GM18868 (cell line): Measurements from ENCODE around the gene NKX1-1.
"Not testable (repeated sequence)": the region's sequence is repeated elsewhere in the genome, so short reads cannot be mapped to it uniquely, and the experiment has no call there.

Source experiments
- ATAC-seq: cut with Tn5 transposase; IDR thresholded peaks from one replicate; pipeline ENCODE4 v1.9.1; 2021; ENCODE audit warnings: mild to moderate bottlenecking, moderate library complexity; ENCODE audit not compliant: unreplicated experiment

Gene NKX1-1

DNA sequence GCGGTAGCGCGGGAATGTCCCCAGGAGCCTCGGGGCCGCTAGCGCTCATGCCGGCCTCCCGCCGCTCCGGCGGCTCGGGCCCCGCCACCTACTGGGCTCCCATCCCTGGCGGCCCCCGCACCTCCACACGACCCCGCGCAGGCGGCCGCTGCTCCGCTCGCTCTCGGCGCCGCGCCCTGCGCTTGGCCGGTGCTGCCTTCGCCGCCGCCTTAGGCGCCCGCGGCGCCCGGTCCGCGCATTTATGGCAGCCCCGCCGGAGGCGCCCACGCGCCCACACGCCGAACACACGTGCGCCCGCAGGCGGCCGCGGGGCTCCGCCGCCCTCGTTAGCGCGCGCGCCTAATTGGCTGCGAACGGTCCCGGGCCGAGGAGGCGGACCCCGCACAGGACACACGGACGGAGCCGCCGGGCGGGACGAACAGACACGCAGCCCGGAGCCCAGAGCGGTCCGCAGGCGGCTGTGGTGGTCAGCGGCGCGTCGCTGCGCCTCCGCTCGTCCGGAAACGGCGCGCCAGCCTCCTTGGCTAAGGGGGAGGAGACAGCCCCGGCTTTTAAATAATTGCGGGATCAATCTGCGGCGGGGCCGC lies at the start of gene NKX1-1:
TSS of gene NKX1-1 (minus strand) at position 49 of the 587 bp plus-strand sequence. CDS start at position 49, 0 bp downstream.
- no peak for ATAC-seq

DNA sequence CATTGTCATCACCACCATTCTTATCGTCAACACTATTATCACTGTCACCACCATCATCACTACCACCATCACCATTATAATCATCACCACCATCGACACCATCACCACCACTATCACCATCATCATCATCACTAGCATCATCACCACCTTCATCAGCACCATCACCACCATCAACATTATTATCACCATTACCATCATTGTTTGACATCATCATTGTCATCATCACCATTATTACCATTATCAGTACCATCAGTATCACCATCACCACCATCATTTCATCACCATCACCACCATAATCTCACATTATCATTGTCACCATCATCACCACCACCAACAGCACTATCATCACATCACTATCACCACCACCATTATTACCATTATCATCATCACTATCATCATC lies 47.5 kb upstream of the NKX1-1 start:
- no peak for ATAC-seq

DNA sequence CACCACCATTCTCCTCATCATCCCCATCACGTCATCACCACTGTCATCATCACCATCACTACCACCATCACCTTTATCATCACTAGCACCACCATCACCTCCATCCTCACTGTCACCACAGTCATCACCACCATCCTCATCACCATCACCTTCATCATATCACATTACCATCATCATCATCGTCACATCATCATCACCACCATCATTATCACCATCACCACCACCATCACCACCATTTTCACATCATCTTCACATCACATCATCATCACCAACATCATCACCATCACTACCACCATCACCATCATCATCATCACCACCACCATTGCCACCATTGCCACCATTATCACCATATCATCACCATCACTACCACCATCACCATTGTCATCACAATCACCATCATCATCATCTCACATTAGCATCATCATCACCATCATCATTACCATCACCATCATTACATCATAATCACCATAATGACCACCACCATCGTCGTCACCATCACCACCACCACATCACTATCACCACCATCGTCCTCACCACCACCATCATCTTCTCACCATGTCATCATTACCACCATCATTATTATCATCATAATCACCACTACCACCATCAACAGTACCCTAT lies 46.3 kb upstream of the NKX1-1 start:
- ATAC-seq: no peak

DNA sequence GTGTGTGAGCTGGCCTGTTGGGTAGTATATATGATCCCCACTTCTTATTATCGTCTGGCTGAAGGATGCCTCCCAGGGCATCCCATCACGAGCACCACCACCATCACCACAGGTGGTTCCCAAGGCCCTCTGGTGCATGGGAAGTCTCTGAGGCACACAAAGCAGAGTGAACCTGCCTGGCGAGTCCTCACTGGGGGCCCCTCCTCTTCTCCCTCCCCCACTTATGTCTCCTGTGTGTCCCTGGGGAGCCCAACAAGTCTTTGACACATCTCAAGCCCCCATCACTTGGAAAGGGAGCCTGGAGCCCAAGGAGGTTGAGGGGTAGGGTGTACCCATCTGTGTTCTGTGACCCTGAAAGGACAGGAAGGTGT lies 45.5 kb upstream of the NKX1-1 start:
- ATAC-seq: no peak

DNA sequence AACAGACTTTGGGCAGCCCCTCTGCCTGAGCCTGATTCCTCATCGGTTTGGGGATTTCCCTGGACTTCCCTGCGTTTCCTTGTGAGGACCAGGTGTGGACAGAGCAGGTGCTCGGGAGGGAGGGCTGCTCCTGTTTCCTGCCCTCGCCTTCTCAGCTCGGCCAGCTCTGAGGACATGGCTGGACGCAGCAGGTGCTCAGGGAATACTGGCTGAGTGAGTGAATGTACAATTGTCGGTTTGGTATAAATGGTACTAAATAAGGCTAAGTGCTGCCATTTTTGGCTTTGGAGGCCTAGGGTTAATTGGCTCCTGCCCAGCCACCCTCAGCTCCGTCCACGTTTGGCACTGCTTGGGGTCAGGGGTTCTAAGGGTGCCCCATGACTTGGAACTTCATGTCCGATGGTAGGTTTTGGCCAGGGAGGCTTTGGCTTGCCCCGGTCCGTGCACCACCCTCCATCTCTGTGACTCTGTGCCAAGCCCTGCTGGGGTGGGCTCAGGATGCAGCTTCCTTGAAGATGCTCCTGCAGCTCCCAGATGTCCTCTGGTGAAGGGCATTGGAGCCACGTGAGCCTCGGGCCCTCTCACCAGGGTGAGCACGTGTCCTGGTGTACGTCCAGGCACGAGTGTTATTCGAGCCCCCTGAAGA lies 45.0 kb upstream of the NKX1-1 start:
- no peak for ATAC-seq

DNA sequence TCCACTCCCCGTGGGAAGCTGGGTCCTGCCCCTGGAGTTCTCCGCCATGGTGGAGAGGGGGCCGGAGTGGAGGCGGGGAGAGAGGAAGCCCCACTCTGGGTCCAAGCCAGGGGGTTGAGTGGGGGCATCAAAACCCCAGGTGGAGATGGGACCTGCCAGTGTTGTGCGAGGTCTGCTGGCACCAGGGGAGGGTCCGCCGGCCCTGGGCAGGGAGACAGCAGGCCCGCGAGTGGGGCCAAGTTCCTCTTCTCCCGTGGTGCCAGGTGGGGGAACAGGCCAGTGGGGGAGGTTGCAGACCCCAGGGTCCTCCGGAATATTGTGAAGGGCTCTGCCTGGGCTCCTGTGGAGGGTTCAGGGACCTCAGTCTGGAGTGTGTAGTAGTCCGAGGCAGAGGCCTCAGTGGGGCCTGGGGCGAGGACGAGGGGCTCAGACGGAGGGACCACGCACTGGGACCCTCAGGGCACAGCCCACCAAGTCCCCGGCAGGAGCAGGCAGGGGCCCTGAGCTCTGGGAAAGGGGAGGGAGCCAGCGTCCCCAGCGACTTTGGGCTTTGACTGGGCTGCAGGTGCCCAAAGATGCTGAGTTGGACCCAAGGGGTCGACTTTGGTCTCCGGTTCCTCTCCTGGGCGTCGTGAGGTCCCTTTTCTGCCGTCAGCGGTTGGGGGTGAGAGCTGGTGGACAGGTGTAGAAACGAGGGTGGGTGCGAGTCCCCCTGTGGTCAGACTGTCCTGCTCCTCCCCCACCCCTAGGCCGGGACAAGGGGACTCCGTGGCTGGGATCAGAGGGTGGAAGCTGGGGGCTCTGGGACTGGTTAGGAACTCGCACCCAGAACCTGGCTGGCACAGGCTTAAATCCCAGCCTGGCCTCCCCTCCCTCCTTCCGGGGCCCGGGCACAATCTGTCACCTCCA lies 43.8 kb upstream of the NKX1-1 start:
- ATAC-seq: no peak

DNA sequence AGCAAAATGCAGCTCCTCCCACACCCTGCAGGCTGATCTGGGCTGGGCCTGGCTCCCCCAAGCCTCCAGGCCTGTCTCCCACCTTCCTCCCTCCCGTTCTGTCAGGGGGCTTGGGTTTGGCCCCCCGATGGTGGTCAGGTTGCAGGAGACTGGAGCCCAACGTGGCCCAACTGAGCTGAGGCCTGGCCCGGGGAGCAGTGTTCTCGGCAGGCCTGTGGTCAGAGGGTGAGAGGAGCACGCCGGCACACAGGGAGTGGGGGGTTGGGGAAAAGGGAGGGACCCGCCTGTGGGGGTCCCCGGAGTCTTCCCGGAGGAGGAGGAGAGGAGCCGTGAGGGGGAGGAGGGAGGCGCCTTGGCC lies 43.2 kb upstream of the NKX1-1 start:
- ATAC-seq: no peak

DNA sequence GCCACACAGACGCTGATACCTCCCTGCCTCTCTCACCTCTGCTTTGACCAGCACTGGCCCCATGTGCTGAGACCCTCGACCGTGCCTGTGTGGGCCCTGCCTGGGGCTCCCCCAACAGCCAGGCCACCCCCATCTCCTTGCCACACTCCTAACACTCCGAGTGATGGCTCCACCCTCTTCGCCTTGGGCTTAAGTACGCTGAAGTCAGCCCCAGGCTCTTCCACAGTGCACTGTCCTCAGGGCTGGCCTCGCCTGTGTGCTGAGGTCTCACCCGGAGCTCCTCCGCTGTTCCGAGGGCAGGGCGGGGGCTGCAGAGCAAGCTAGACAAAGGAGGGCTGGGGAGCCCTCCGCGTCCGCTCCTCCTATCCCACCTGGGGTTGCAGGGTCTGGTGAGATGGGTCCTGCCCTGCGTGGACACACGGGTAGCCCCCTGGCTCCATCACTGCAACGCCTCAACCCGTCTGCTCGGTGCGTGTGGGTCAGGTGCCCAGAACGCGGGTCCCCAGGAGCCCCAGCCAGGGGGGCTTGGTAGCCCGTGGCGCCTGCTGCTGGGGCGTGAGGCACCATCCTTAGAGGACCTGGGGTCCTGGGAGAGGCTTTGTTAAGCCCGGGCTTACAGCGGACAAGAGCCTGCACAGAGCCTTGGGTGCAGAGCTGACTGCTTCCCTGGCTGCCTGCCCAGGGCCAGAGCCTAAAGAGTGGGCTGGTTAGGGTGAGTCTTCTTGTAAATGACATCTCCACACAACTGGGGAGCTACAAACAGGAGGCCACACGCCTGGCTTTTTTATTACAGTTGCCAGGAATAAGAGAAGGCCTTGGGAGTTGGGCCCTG lies 42.6 kb upstream of the NKX1-1 start:
- ATAC-seq: no peak

DNA sequence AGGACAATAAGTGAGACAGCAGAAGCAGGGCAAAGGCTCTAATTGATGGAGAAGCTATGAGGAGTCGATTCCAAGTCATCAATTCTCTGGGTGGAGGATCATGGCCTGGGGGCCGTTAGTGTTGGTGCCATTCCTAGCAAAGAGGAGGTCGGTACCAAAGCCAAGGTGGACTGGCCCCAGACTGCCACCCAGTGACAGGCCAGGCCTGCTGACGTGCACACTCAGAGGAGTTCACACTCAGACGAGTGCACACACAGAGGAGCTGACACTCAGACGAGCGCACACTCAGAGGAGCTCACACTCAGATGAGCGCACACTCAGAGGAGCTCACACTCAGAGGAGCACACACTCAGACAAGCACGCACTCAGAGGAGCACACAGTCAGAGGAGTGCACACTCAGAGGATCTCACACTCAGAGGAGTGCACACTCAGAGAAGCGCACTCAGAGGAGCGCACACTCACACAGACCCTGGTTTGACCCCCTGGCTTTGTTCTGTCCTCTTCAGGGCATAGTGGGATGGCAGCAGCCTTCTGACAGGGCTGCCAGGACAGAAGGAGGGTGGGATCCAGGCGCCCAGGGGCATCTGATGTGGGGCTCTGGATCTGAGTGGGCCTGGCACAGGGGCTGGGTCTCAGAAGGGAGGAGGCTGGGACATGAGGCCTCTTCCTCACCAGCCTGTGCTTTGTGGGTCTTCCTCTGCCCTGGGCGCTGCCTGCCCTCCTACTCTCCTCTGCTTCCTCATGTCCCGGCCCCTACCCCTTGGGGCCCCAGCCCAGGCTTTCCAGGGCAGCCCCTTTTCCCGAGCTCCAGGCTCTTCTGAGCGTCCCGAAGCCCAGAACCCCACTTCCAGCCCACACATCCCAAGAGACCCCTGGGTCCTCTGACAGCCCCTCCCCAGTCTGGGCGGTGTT lies 41.7 kb upstream of the NKX1-1 start:
- ATAC-seq: no peak

DNA sequence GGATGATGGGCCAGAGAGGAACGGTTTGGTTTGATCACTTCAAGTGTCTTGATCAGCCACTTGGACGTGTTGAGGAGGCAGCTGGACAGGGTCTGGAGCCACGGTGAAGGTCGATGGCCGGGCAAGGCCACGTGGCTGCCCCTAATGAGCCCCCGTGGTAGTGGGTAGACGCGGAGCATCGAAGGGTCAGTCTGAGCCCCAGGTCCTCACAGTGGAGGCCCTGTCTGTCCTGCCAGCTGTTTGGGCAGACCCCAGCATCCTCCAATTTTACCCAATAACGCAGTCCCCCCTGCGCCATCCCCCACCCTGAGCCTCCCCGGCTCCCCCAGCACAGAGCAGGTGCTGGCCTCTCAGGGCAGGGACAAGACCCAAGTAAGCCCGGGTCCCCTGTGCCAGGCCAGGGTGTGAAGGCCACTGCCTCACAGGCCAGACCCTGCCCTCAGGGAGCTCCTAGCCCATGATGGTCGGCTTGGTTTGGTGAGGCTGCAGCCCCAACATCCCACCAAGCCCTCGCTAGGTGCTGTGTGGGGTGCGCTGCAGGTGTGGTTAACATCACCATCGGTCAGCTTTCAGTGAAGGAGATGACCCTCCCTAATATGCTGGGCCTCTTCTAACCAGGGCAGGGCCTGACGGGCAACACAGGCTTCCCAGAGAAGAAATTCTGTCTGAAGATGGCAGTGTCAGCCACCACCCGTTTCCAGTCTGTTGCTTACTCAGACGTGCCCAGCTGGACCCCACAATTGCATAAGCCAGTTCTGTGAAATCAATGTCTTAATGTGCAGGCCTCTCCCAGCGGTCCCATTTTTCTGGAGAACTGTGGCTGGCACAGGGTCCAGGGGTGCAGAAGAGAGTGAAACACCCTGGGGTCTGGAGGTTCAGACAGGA lies 40.5 kb upstream of the NKX1-1 start:
- no peak for ATAC-seq

DNA sequence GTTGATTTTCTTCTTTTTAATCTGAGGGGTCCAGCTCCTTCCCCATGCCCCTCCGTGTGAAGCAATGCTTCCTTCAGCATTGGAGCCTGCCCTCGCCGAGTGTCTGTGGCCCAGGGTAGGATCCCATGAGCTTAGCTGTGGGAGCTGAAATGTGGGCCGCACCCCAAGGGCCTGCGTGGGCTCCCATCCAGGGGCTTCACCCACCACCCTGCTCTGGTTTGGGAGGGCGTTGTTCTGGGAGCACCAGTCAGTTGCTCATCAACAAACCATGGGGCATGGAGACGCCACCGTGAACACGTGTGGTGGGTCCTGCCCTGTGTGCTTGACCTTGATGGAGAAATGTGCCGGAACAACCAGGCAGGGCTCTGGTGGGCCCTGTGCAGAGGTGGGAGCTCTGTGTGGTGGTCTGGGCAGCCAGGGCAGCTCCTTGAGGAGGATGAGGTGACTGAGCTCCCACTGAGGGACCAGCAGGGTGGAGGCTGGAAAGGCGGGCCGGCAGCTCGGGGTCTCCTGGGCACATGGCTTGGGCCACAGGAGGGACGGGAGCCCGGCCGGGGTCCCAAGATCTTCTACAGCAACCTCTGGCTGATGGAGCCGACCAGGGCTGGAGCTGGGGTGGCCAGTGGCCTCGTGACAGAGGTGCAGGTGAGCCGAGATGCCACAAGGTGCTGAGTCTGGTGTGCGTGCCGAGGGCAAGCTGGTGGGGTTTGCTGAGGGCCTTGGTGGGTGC lies 39.6 kb upstream of the NKX1-1 start:
- ATAC-seq: no peak

DNA sequence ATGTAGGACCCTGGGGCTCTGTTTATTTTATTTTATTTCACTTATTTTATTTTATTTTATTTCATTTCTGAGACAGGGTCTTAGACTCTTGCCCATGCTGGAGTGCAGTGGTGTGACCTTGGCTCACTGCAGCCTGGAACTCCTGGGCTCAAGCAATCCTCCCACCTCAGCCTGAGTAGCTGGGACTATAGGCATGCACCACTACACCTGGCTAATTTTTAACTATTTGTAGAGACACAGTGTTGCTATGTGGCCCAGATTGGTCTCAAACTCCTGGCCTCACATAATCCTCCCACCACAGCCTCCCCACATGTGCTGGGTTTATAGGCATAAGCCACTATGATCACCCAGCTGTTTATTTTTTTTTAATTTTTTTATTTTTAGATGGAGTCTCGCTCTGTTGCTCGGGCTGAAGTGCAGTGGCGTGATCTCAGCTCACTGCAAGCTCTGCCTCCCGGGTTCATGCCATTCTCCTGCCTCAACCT lies 37.5 kb upstream of the NKX1-1 start:
- not testable (repeated sequence) for ATAC-seq

DNA sequence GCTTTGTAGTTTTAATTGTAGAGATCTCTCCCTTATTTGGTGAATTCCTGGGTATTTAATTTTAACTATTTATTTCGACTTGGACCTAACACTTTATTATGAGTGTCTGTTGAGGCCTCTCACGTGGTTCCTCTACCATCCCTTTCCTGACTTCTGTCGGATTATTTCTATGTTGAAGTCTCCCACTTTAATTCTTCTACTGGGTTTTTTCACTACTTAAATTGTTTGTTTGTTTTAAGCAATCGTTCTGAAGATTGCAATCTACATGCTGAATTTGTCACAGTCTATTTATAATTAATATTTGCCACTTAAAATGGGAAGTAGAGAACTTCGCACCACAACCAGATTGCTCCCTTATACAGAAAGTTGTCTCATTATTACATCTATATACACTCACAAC lies 20.8 kb upstream of the NKX1-1 start:
- no peak for ATAC-seq

DNA sequence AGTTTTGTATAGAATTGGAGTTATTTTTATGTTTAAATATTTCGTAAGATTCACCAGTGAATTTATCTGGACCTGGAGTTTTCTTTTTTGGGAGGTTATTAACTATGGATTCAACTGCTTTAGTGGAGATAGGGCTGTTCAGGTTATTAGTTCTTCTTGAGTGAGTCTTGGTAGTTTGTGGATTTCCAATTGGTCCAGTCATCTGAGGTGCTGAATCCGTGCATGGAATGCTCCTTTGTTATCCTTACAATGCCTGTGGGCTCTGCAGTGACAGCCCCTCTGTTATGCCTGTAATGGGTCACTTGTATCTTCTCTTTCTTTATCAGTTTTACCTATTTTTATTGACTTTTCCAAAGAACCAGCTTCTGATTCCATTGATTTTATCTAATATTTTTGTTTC lies 15.4 kb upstream of the NKX1-1 start:
- no peak for ATAC-seq

DNA sequence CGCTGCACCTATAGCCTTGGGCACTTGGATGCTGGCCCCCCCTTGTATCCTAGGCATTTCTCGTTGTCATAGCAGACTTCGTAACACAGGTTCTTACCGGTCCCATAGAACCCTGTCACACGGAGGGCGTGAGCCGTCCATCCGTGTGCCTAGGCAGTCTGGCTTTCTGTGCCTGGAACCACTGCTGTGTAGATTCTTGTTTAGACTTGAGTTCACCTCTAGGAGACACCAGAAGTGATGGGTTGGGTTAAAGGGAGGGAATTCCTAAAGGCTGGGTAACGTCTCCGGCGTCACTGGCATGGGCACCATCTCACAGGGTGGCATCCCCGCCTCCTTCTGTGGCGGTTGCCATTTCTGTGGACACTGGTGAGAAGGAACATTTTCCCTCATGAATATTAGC lies 13.5 kb upstream of the NKX1-1 start:
- ATAC-seq: no peak

DNA sequence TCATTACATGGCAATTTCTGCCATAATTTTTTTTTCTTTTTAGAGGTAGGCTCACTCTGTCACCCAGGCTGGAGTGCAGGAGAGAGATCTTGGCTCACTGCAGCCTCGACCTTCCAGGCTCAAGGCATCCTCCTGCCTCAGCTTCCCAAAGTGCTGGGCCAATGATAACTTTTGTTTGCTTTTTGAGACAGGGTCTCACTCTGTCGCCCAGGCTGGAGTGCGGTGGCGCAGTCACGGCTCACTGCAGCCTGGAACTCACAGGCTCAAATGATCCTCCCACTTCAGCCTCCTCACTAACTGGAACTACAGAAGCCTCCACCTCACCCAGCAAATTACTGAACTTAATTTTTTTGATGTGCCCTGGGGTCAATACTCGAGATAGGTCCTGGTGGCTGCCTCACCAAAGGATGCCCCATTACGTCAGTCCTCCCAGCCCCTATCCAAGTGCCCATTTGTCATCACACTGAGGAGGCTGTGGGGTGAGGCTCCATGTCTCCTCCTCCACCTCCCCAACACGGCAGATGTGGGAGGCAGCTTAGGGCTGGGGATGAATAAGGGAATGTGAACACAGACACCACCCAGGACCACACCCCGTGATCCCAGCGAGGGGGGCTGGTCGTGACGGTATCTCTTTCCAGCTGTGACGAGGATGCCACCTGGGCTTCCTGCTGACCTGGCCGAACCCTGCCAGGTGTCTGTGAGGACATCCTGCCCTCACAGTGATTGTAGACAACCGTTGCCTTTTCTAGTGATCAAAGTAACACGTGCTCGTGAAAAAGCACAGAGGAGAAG lies 12.4 kb upstream of the NKX1-1 start:
- ATAC-seq: no peak
